Gastroesophageal sphincter (tissue), 4 donors: ENCODE measurements around the gene PRKAG2. TPM values are rescaled to one million over a fixed set of nuclear protein-coding genes. Genes with fewer than 3 reads are reported as not detected.

Source experiments
- ATAC-seq: fragments of 150-250 bp; one replicate; pipeline ENCODE4 v1.9.1; 2016; ENCODE audit warnings: mild to moderate bottlenecking, moderate library complexity
- H3K27ac ChIP-seq, 4 donors: fragments of 200-600 bp; sonication (generic) in 3 of 4; 1 replicate in 3 of 4; 2 replicates in 1 of 4; pipeline ENCODE4 v1.5.1; 2016 to 2019
- H3K27me3 ChIP-seq: fragments of 200-600 bp; sonication (generic); one replicate; pipeline ENCODE4 v1.5.1; 2019
- H3K36me3 ChIP-seq, 2 donors: fragments of 200-600 bp; sonication (generic); one replicate each; pipeline ENCODE4 v1.5.1; 2019; ENCODE audit warnings: control low read depth in 1 of 2
- H3K4me1 ChIP-seq, 3 donors: fragments of 200-600 bp; sonication (generic); 1 replicate in 2 of 3; 2 replicates in 1 of 3; pipeline ENCODE4 v1.5.1; 2016 to 2019; ENCODE audit warnings: control low read depth in 2 of 3
- H3K4me3 ChIP-seq, 2 donors: fragments of 200-600 bp; sonication (generic); one replicate each; pipeline ENCODE4 v1.5.1; 2019; ENCODE audit warnings: mild to moderate bottlenecking in 1 of 2, moderate library complexity in 1 of 2
- H3K9me3 ChIP-seq, 3 donors: fragments of 200-600 bp; sonication (generic); one replicate each; pipeline ENCODE4 v1.5.1; 2017 to 2019; ENCODE audit warnings: control low read depth in 2 of 3
- CTCF ChIP-seq, 4 experiments: fragments of 200-600 bp in 2 of 4; fragments of 450-650 bp in 2 of 4; sonication (generic) in 1 of 4; IDR thresholded peaks; one replicate each; pipeline ENCODE4 v1.5.1; 2017 to 2019; ENCODE audit warnings: antibody characterized with exemption in 4 of 4, mild to moderate bottlenecking in 2 of 4, moderate library complexity in 2 of 4
- EP300 ChIP-seq: sonication (generic); formaldehyde crosslinking; IDR thresholded peaks from one replicate; pipeline ENCODE4 v1.6.1; 2017; ENCODE audit warnings: antibody characterized with exemption, mild to moderate bottlenecking
- POLR2A ChIP-seq, 2 donors: fragments of 450-650 bp; IDR thresholded peaks; one replicate each; pipeline ENCODE4 v1.6.1; 2017; ENCODE audit warnings: antibody characterized with exemption in 2 of 2, mild to moderate bottlenecking in 2 of 2, moderate library complexity in 1 of 2
- POLR2AphosphoS5 ChIP-seq: sonication (generic); formaldehyde crosslinking; IDR thresholded peaks from one replicate; pipeline ENCODE4 v1.6.1; 2017; ENCODE audit warnings: antibody characterized with exemption
- WGBS, 2 donors: methylation state at CpG; one replicate each; pipeline ENCODE4 v1.1.5; 2018; ENCODE audit warnings: low coverage in 1 of 2; 5-methylcytosine and 5-hydroxymethylcytosine counted together
- total RNA-seq, 4 donors: library from RNA; depleted of rRNA; stranded (reverse); fragments of >200 nt; gene quantifications; one replicate each; pipeline ENCODE4 v1.1.0, GENCODE V29; 2016

The PRKAG2 gene
- total RNA-seq, 4 donors from 2014 or later, result 48.9 to 89.0 (median 75.7) TPM

GRCh38 chr7:151679071-151679708 is 197.7 kb downstream of the PRKAG2 start:
- Histone ChIP-seq H3K4me3 (no peak overlapping the region), H3K27me3 (no peaks in the 10 kb centered on the region), H3K4me1 (peaks cover 0 to 66% (median 12%) of the 10 kb centered on the region in 3 donors), H3K9me3 (no peaks in the 10 kb centered on the region), H3K27ac (peak overlapping the region in 2 of 4 donors; percentile 76 to 84), H3K36me3 (peaks cover 0 to 5% of the 10 kb centered on the region in 2 donors)
- 40 to 44% methylated on average over 1 to 4 of the region's 8 CpGs for WGBS, 2 donors
- TF ChIP-seq POLR2AphosphoS5, result no peak
- TF ChIP-seq EP300, result no peak
- TF ChIP-seq CTCF (IDR thresholded peaks at IDR 0.05), result no peak
- TF ChIP-seq POLR2A (IDR thresholded peaks at IDR 0.05), result no peak
- ATAC-seq, result no peak

- H3K4me1 ChIP-seq, result peaks cover 0 to 59% (median 12%) of the 10 kb centered on the region in 3 donors
- ATAC-seq, result no peak
- no peak for TF ChIP-seq CTCF (IDR thresholded peaks at IDR 0.05)
- TF ChIP-seq POLR2AphosphoS5, result no peak
- TF ChIP-seq EP300, result no peak
- TF ChIP-seq POLR2A (IDR thresholded peaks at IDR 0.05), result no peak
- no peaks in the 10 kb centered on the region for H3K9me3 ChIP-seq
- H3K27ac ChIP-seq, result no peak overlapping the region
- 100% methylated on average over 3 of the region's 6 CpGs; no CpG with 5 or more reads in 1 of the 2 donors for WGBS, 2 donors
- H3K4me3 ChIP-seq, result no peak overlapping the region
- H3K27me3 ChIP-seq, result no peaks in the 10 kb centered on the region
- H3K36me3 ChIP-seq, result peaks cover 0 to 5% of the 10 kb centered on the region in 2 donors
Measured at GRCh38 chr7:151678227-151678604, 198.7 kb downstream of the PRKAG2 start.

GRCh38 chr7:151677581-151678226 is 199.2 kb downstream of the PRKAG2 start:
- Histone ChIP-seq H3K27me3 (no peaks in the 10 kb centered on the region), H3K9me3 (no peaks in the 10 kb centered on the region), H3K36me3 (peaks cover 0 to 5% of the 10 kb centered on the region in 2 donors), H3K4me3 (no peak overlapping the region), H3K4me1 (peaks cover 0 to 54% (median 12%) of the 10 kb centered on the region in 3 donors), H3K27ac (no peak overlapping the region)
- 67 to 75% methylated on average over 13 to 14 of the region's 14 CpGs for WGBS, 2 donors
- ATAC-seq, result no peak
- no peak for TF ChIP-seq POLR2AphosphoS5
- TF ChIP-seq POLR2A (IDR thresholded peaks at IDR 0.05), result no peak

- ATAC-seq, result no peak
- Histone ChIP-seq H3K36me3 (peaks cover 0 to 5% of the 10 kb centered on the region in 2 donors), H3K9me3 (no peaks in the 10 kb centered on the region), H3K27ac (no peak overlapping the region), H3K4me3 (no peak overlapping the region), H3K4me1 (peaks cover 0 to 45% (median 12%) of the 10 kb centered on the region in 3 donors), H3K27me3 (no peaks in the 10 kb centered on the region)
- 80 to 87% methylated on average over 10 to 11 of the region's 11 CpGs for WGBS, 2 donors
- TF ChIP-seq CTCF (IDR thresholded peaks at IDR 0.05), result no peak
Measured at GRCh38 chr7:151676759-151677158, 200.2 kb downstream of the PRKAG2 start.

GRCh38 chr7:151675196-151675920 is 201.6 kb downstream of the PRKAG2 start:
- Histone ChIP-seq H3K36me3 (peaks cover 0 to 5% of the 10 kb centered on the region in 2 donors), H3K27me3 (no peaks in the 10 kb centered on the region), H3K4me1 (peaks cover 0 to 36% (median 6%) of the 10 kb centered on the region in 3 donors), H3K27ac (no peak overlapping the region), H3K4me3 (no peak overlapping the region), H3K9me3 (no peaks in the 10 kb centered on the region)
- no peak for TF ChIP-seq POLR2AphosphoS5
- no peak for TF ChIP-seq EP300
- TF ChIP-seq POLR2A (IDR thresholded peaks at IDR 0.05), result no peak
- TF ChIP-seq CTCF (IDR thresholded peaks at IDR 0.05), result no peak
- 92% methylated on average over 9 of the region's 26 CpGs; no CpG with 5 or more reads in 1 of the 2 donors for whole genome bisulfite sequencing, 2 donors
- no peak for ATAC-seq
